CD4-positive, alpha-beta T cell treated with Interleukin-17A for 1 hour (primary cell): ENCODE measurements around the gene CFAP206.

Experiments
- DNase-seq: peaks from one replicate; pipeline ENCODE4 v3.0.0-alpha.2; 2020

Gene CFAP206, protein sequence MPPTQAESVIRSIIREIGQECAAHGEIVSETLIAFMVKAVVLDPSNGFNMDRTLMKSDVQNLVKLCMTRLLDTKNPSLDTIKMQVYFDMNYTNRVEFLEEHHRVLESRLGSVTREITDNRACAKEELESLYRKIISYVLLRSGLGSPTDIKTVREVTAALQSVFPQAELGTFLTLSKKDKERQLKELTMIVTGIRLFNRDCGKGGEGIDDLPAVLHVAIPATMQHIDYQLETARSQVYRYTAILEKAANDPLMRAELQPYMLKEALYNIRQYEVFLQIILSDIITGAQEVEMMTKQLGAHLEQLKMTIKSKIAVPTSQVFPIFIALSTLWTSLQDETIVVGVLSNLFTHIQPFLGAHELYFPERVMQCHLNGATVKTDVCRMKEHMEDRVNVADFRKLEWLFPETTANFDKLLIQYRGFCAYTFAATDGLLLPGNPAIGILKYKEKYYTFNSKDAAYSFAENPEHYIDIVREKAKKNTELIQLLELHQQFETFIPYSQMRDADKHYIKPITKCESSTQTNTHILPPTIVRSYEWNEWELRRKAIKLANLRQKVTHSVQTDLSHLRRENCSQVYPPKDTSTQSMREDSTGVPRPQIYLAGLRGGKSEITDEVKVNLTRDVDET

DNA sequence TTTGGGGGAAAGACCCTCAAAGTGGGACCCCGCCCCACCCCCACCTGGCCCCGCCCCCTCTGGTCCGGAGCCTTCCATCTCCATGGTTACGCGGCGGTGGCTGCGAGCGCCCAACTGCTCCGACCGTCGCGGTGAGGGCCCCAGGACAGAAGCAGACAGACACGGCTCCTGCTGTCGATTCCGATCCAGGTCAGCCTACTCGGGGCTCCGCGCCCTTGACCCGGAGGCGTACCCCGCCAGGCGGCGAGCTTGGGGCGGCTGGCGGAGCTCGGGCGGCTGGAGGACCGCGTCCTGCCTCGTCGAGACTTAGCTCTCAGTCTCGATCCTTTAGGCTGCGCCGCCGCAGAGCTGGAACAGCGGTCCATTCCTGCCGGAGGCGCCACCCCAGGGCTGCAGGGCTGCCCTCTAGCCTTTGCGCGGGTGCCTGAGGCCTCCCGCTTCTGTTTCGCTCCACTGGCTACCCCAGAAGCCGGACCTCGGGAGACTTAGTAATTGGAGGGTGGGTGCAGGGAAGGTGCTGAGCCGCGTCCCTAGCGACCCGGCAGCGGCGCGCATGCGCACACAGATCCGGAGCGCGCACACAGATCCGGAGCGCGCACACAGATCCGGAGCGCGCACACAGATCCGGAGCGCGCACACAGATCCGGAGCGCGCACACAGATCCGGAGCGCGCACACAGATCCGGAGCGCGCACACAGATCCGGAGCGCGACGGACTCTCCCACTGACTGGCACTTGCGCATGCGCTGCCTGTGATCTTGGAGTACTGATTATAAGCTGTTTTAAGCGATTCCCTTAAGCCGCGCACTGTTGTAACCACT, at the start of gene CFAP206:
Gene CFAP206, plus strand, starts transcription at position 72 of the 820 bp plus-strand sequence. CDS start 1,868 bp downstream, outside the sequence.
- peak; percentile 84 for DNase-seq

- no peak for DNase-seq
Observed at GRCh38 chr6:87364602-87365252, 43.0 kb upstream of the CFAP206 start.

DNA sequence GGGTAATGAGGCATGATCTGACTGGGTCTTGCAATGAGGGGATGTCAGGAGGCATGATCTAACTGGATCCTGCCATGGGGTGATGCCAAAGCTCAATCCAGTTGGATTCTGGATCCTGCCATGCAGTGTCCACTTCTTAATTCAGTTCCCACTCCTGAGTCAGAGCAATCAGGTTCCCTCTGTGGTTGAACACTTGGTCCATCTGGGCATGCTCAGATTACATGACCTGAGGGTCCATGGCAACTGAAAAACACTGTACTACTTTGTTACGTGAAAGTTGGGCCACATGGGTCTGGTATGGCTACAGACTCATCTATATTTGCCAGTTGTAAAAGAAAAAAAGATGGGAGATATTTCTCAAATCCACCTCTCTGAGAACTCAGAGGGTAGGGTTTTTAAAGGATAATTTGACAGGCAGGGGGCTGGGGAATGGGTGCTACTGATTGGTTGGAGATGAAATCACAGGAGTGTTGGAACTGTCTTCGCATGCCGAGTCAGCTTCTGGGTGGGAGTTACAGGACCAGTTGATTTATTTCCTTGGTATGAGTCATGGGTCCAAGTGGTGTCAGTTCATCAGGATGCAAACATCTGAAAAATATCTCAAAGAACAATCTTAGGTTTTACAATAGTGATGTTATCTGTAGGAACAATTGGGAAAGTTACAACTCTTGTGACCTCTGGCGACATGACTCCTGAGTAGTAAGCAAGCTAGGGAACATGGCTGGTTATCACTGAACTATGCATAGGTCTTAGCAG, 41.5 kb upstream of the CFAP206 start:
- no peak for DNase-seq

DNA sequence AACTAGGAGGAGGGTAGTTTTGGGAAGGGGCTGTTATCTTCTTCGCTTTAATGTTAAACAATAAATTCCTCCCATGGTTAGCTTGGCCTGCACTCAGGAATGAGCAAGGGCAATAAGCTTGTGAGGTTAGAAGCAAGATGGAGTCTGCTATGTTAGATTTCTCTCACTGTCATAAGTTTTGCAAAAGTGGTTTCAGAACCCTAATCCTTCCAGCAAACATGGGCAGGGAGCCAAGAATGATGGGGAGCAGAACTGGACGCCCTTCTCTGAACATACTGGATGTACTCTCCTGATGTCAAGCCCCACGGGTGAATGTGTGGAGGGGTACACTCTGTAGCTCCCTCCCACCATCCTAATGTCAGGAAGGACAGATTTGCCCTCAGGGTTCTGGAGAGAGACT, 40.9 kb upstream of the CFAP206 start:
- no peak for DNase-seq

DNA sequence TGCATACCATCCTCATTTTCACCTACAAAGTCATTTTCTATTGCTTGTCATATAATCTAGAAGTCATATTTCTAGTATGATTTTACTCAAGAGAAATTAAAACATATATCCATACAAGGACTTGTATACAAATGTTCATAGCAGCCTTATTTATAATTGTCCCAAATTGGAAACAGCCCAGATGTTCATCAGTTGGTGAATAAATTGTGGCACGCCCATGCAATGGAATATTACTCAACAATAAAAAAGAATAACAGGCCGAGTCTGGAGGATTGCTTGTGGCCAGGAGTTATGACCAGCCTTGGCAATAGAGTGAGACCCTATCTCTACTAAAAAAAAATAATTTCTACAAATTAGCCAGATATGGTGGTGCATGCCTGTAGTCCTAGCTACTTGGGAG, 34.4 kb upstream of the CFAP206 start:
- no peak for DNase-seq

DNA sequence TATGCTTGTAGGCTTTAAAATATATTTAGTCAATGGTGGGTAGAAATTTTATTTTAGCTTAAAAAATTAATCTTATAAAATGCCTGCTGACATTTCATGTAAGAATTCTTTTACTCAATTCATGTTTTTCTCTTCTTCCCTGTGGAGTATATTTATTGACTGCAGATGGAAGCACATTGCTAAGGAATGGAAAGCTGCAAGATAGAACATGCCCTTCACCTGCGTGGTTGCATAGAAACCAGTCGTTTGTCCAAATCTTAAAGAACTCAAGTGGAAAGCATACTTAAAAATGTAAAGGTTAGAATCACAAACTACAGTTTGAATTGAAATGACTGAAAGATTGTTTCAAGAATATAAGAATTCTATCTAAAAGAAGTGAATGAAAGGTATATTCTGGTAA, 32.5 kb upstream of the CFAP206 start:
- no peak for DNase-seq

- no peak for DNase-seq
Observed at GRCh38 chr6:87376643-87377042, 31.1 kb upstream of the CFAP206 start.

GRCh38 chr6:87378947-87379346, 28.8 kb upstream of the CFAP206 start:
- no peak for DNase-seq

GRCh38 chr6:87382861-87383260, 24.9 kb upstream of the CFAP206 start:
- no peak for DNase-seq

GRCh38 chr6:87384038-87384437, 23.7 kb upstream of the CFAP206 start:
- no peak for DNase-seq

DNA sequence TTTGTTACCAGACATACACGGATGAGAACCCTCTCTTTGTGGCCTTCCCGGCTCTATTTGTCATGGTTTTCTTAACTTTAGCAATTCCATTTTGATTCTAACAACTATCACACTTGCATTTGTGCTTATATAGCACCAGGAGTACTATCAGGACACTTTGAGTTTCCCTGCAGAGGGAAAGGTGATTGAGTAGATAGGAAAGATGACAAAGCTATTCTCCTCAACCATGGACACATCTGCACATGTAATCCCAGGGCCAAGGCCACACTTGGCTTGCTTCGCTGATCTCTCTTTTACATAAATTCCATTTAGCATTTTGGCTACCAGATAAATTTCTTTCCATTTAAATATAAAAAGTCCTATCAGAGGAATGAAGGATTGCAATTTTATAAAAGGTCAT, 23.3 kb upstream of the CFAP206 start:
- DNase-seq = no peak

- no peak for DNase-seq
Observed at GRCh38 chr6:87391334-87391733, 16.4 kb upstream of the CFAP206 start.

DNA sequence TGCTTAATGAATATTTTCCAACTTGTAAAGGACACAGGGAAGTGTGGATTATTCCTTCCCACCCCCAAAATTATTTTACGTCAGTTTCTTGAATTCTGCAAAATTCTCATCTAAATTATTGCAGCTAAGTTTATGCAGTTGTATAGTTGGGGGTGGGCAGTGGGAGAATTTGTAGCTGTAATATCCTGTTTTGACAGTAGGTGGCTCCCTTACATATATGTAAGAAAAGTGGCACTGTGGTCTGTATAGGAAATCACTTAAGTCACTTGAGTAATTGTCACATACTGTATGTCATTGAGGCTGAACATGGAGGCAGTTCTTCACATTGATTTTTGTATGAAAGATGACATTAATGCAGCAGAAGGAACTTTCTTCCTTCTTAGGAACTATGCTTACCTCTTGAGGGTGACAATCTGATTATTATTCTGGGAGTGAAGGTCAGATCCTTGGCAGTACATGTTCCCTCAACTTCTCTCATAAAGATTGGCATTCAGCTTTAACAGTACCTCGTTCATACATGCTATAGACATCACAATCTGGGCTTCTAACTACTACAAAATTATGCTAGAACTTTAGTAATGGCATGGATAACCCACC, 14.6 kb upstream of the CFAP206 start:
- DNase-seq = peak; percentile 72

DNA sequence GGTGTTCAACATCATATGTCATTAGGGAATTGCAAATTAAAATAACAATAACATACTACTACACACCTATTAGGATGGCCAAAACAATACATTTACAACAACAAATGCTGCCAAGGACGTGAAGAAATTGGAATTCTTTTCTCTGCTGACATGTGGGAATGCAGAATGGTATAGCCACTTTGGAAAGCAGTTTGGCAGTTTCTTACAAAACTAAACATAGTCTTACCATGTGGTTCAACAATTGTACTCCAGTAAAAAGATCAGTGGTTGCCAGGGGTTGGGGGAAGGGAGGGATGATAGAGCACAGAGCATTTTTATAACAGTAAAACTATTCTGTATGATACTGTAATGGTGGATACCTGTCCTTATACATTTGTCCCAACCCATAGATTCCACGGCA, 12.3 kb upstream of the CFAP206 start:
- DNase-seq = no peak

DNA sequence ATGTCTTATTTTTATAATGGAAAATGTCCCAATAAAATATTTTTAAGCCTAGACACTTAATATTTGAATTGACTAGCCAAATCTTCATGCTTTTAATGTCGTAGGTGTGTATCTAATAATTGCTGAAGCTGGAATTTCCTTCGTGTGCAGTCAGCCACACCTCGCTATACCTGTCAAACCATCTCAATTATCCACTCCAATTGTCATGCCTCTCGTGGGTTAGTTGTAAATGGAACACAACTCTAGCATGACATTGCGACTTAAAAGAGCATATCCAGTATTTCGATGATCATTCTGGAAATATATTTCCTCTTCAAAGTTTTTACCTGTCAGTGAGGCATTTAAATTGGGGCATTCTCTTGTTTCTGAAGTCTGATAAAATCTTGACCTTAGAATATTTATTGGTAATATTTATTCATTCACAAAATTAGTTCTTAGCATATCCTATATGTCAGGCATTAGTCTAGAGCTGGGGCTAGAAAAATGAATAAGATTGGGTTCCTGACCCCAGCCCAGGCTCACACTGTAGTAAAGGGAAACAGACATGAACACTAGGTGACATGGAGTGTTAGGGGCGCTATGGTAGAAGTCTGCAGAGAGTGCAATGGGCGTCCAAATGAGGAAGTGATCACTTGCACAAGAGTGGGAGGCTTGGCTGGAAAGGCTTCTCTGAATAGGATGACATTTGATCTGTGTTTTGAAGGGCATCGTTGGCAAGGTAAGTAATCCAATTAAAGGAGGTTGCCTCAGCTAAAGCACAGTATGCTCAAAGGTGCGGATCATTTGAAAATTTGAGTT, 11.0 kb upstream of the CFAP206 start:
- no peak for DNase-seq

DNA sequence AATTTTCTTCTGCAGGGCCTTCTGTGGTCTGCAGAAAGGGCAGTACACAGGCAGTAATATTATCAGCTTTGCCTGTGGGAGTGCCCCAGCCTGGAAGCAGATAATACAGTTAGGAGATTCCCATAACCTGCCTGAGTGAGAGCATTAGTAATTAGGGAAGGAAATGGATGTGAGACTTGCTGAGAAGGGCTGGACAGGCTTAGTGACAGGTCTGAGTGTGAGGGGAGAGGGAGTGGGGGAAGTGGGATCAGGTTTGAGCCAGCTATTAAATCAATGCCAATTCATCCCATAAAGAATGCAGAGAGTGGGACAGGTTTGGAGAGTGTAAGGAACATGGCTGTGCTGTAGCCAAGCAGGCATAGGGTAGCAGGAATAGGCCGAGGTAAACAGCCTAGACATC, 10.1 kb upstream of the CFAP206 start:
- DNase-seq = no peak

DNA sequence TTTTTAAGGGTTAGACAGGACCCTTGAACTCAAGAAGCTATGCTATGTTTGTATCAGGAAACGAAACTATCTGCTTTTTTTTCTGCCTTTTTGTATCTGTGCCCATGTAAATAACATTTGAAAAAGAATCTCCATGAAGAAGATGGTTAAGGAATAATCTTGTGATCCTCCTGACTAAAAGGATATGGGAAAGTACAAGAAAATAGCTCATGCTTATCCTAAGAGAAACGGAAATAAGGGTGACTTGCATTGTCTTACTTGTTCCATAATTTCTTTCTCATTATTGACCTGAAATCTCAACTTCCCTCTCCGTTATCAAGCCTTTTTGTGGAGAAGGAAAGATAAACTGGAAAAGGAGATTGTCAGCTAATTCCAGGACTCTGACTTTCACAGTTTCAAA, 5.9 kb upstream of the CFAP206 start:
- DNase-seq = no peak

DNA sequence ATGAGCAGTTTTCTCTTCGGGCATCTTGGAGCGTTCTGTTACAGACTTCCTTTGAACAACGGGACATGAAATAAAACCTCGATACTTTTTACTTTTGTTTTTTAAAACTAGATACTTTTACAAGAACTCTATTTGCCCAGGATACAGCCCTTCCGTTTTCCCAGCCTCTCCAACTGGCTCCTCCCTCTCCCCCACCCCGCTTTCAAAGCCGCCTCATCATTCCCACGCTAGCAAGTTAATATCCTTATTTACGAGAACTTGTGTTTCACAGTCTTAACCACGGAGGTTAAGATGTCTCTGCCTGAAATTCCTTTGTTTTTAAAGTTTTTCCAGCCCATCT, 241 bp upstream of the CFAP206 start:
- no peak for DNase-seq

- no peak for DNase-seq
Observed at GRCh38 chr6:87408721-87409155, 966 bp downstream of the CFAP206 start.

DNA sequence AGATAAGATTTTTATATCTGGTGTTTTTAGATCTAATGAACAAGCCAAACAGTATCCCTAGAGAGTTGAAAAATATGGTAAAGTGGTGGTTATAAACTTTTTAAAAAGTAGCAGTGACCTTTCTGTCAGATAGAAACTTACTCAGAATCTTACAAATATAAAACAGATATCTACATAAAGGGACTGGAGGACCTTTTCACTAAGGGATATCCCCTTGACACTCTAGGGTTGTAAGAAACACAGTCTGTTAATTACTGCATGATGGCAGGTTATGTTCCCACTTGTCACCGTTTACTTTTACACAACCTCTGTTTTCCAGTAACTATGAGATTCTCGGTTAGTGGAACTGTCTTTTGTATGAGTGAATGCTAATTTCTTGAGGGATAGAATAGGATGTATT, 11.5 kb downstream of the CFAP206 start:
- no peak for DNase-seq

- DNase-seq = no peak
Observed at GRCh38 chr6:87420360-87420759, 12.6 kb downstream of the CFAP206 start.
